C4-2B (cell line): ENCODE results near the gene EDIL3.

Experiments used
- ZFX ChIP-seq: fragments of 450-650 bp; IDR thresholded peaks from 2 replicates; pipeline ENCODE4 v1.6.1; 2017
- TF ChIP-seq, protein P1 (sequence below): fragments of 450-650 bp; conservative IDR thresholded peaks from 2 replicates; pipeline ENCODE4 v1.5.1; 2017; ENCODE audit warnings: mild to moderate bottlenecking

- TF ChIP-seq, protein P1, sequence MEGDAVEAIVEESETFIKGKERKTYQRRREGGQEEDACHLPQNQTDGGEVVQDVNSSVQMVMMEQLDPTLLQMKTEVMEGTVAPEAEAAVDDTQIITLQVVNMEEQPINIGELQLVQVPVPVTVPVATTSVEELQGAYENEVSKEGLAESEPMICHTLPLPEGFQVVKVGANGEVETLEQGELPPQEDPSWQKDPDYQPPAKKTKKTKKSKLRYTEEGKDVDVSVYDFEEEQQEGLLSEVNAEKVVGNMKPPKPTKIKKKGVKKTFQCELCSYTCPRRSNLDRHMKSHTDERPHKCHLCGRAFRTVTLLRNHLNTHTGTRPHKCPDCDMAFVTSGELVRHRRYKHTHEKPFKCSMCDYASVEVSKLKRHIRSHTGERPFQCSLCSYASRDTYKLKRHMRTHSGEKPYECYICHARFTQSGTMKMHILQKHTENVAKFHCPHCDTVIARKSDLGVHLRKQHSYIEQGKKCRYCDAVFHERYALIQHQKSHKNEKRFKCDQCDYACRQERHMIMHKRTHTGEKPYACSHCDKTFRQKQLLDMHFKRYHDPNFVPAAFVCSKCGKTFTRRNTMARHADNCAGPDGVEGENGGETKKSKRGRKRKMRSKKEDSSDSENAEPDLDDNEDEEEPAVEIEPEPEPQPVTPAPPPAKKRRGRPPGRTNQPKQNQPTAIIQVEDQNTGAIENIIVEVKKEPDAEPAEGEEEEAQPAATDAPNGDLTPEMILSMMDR, result no peak
- TF ChIP-seq ZFX, result no peak
Measured at GRCh38 chr5:84304599-84304998, 80.1 kb downstream of the EDIL3 start.
